DND-41 (cell line): ENCODE data around the gene ALAS1.

Experiments
- ATAC-seq: fragments of 200-7000 bp; cut with Tn5 transposase; 3 replicates; pipeline ENCODE4 v1.9.1; 2021; ENCODE audit warnings: low read depth; ENCODE audit not compliant: insufficient read depth
- DNase-seq: peaks from one replicate; pipeline ENCODE4 v3.0.0-alpha.2; 2020
- H2AFZ ChIP-seq: 2 replicates; pipeline ENCODE4 v1.6.0; 2012; ENCODE audit warnings: low read depth, low read length
- H3K27ac ChIP-seq: 2 replicates; pipeline ENCODE4 v1.5.1; 2012; ENCODE audit warnings: low read length, inconsistent platforms
- H3K27me3 ChIP-seq: fragments of 200-600 bp; sonication (generic); 2 replicates; pipeline ENCODE4 v1.6.0; 2012; ENCODE audit warnings: low read length, mild to moderate bottlenecking, inconsistent platforms; ENCODE audit not compliant: insufficient read depth, poor library complexity
- H3K36me3 ChIP-seq: 2 replicates; pipeline ENCODE4 v1.5.1; 2012; ENCODE audit warnings: low read length, inconsistent platforms; ENCODE audit not compliant: insufficient read depth
- H3K4me1 ChIP-seq: 2 replicates; pipeline ENCODE4 v1.5.1; 2012; ENCODE audit warnings: mild to moderate bottlenecking, low read length; ENCODE audit not compliant: insufficient read depth
- H3K4me2 ChIP-seq: 2 replicates; pipeline ENCODE4 v1.6.0; 2012; ENCODE audit warnings: mild to moderate bottlenecking, moderate library complexity, low read length, inconsistent platforms; ENCODE audit not compliant: insufficient read depth
- H3K4me3 ChIP-seq, 2 experiments: fragments of 200-600 bp in 1 of 2; shearing (Covaris generic) in 1 of 2; 2 replicates each; pipeline ENCODE4 v1.5.1; 2012 to 2016; ENCODE audit warnings: inconsistent platforms in 2 of 2, low read length in 2 of 2, mild to moderate bottlenecking in 2 of 2, low read depth in 1 of 2, moderate library complexity in 1 of 2
- H3K79me2 ChIP-seq: 2 replicates; pipeline ENCODE4 v1.6.0; 2012; ENCODE audit warnings: low read length, inconsistent platforms; ENCODE audit not compliant: insufficient read depth
- H3K9ac ChIP-seq: 2 replicates; pipeline ENCODE4 v1.6.0; 2012; ENCODE audit warnings: low read depth, mild to moderate bottlenecking, inconsistent platforms, low read length, moderate library complexity
- H3K9me3 ChIP-seq: 2 replicates; pipeline ENCODE4 v1.5.1; 2012; ENCODE audit warnings: low read length, moderate library complexity, mild to moderate bottlenecking, inconsistent platforms; ENCODE audit not compliant: insufficient read depth, severe bottlenecking
- H4K20me1 ChIP-seq: 2 replicates; pipeline ENCODE4 v1.6.0; 2012; ENCODE audit warnings: low read length; ENCODE audit not compliant: insufficient read depth
- EZH2 ChIP-seq: IDR thresholded peaks from 3 replicates; pipeline ENCODE4 v1.6.1; 2012; ENCODE audit warnings: borderline replicate concordance, low read depth, mild to moderate bottlenecking, moderate library complexity, low read length, inconsistent platforms; ENCODE audit not compliant: severe bottlenecking
- TF ChIP-seq, protein P1 (sequence below): IDR thresholded peaks from 2 replicates; pipeline ENCODE4 v1.5.1; 2012; ENCODE audit warnings: borderline replicate concordance, low read length, moderate library complexity, mild to moderate bottlenecking; ENCODE audit not compliant: poor library complexity, severe bottlenecking; ENCODE audit errors: extremely low read depth

The ALAS1 gene

DNA sequence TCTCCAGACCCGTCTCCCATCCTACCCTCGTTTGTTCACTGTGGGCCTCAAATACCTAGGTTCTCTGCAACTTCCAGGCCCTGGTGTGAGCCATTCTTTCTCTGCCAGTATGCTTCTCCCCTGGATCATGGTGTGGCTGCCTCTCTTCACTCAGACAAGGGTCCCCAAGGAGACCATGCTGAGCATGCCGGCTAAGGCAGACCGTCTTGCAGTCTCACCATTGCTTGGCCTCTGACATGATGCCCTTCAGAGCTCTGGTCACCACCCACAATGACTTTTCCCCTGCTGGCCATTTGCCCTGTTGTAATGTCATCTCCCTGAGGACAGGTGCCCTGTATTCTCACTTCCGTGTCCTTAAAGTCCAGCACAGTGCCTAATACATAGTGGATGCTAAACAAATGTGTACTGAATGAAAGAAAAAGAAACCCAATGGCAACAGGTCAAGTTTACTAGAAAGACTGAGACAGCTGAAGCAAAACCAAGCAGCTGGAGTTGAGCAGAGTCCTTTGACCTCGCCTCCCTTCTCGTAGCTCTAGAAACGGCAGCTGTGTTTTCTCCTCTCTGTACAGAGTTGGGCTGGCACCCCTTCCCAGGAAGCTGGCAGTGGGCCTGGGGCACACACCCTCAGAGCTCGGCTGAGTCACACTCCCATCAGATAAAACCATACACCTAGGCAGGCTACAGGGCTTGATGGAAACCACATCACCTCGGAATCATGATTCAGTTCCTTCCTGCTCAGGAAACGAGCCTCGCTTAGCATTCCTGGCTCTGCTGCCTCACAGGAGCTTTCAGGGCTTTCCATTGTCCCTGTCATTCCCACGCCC is 18.8 kb downstream of the ALAS1 start:
- H3K79me2 ChIP-seq, result no peaks in the 10 kb centered on the region
- H4K20me1 ChIP-seq, result no peaks in the 10 kb centered on the region
- peak; percentile 60 for DNase-seq
- no peak overlapping the region for H2AFZ ChIP-seq
- no peak overlapping the region for H3K4me3 ChIP-seq
- no peak overlapping the region for H3K27ac ChIP-seq
- peaks cover 8% of the 10 kb centered on the region for H3K4me1 ChIP-seq
- no peak overlapping the region for H3K9ac ChIP-seq
- no peaks in the 10 kb centered on the region for H3K27me3 ChIP-seq
- peak; percentile 66 for ATAC-seq
- H3K4me2 ChIP-seq, result no peak overlapping the region
- H3K36me3 ChIP-seq, result peaks cover 40% of the 10 kb centered on the region
- no peak for TF ChIP-seq EZH2
- TF ChIP-seq, protein P1, sequence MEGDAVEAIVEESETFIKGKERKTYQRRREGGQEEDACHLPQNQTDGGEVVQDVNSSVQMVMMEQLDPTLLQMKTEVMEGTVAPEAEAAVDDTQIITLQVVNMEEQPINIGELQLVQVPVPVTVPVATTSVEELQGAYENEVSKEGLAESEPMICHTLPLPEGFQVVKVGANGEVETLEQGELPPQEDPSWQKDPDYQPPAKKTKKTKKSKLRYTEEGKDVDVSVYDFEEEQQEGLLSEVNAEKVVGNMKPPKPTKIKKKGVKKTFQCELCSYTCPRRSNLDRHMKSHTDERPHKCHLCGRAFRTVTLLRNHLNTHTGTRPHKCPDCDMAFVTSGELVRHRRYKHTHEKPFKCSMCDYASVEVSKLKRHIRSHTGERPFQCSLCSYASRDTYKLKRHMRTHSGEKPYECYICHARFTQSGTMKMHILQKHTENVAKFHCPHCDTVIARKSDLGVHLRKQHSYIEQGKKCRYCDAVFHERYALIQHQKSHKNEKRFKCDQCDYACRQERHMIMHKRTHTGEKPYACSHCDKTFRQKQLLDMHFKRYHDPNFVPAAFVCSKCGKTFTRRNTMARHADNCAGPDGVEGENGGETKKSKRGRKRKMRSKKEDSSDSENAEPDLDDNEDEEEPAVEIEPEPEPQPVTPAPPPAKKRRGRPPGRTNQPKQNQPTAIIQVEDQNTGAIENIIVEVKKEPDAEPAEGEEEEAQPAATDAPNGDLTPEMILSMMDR, result no peak
- no peaks in the 10 kb centered on the region for H3K9me3 ChIP-seq

DNA sequence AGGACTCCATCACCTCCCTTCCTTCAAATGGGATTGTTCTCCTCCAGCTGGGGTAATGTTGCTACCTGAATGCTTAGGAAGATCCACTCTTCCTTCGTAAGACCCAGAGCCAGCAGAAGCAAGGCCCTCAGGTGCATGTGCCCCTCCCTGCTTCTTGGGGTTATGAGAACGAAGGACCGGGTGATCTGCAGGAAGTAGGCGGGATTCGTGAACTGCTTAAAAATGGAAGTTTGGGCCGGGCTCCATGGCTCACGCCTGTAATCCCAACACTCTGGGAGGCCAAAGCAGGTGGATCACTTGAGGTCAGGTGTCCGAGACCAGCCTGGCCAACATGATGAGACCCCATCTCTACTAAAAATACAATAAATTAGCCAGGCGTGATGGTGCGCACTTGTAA is 19.4 kb downstream of the ALAS1 start:
- Histone ChIP-seq H3K27ac (no peak overlapping the region), H3K79me2 (no peaks in the 10 kb centered on the region), H3K27me3 (no peaks in the 10 kb centered on the region), H3K9me3 (no peaks in the 10 kb centered on the region), H4K20me1 (no peaks in the 10 kb centered on the region; the same call in 1 of the 2 replicates), H3K36me3 (peaks cover 34% of the 10 kb centered on the region), H2AFZ (no peak overlapping the region), H3K4me3 (no peak overlapping the region), H3K9ac (no peak overlapping the region), H3K4me1 (peaks cover 8% of the 10 kb centered on the region), H3K4me2 (no peak overlapping the region)
- no peak for TF ChIP-seq EZH2
- TF ChIP-seq, protein P1, result no peak
- DNase-seq (no peak), ATAC-seq (no peak)

DNA sequence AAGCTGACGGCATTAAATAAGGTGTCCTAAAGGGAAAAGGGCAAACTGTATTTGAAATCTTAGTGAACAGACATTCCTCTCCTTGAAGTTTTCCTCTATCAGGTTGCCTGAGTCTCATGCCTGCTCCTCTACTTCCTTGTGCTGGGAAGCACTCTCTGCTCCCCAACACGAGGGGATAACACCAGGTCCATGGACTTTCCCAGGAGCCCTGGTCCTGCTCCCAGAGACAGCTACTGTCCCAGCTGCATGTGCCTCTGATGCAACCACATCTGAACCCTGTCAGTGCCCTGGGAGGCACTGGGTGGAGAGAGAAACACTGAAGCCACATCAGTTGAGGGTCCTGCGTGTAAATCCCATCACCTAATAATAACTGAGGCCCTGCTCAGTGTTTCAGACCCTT is 20.1 kb downstream of the ALAS1 start:
- no peaks in the 10 kb centered on the region; the same call in 1 of the 2 replicates for H4K20me1 ChIP-seq
- no peaks in the 10 kb centered on the region for H3K79me2 ChIP-seq
- peaks cover 29% of the 10 kb centered on the region for H3K36me3 ChIP-seq
- DNase-seq (no peak), ATAC-seq (no peak)
- no peak overlapping the region for H3K9ac ChIP-seq
- no peaks in the 10 kb centered on the region for H3K27me3 ChIP-seq
- H3K27ac ChIP-seq, result 0 out of 2 replicates have a peak overlapping the region, but pooled peaks have one; percentile 6
- H3K4me1 ChIP-seq, result peaks cover 8% of the 10 kb centered on the region
- no peak overlapping the region for H3K4me3 ChIP-seq
- H3K4me2 ChIP-seq, result no peak overlapping the region
- H3K9me3 ChIP-seq, result no peaks in the 10 kb centered on the region
- TF ChIP-seq, protein P1, result no peak
- no peak for TF ChIP-seq EZH2
- H2AFZ ChIP-seq, result no peak overlapping the region
